Hepatocyte (in vitro differentiated cells): ENCODE results near the gene NT5C2.

Experiments
- CTCF ChIP-seq: fragments of 200-600 bp; sonication (generic); IDR thresholded peaks from 2 replicates; pipeline ENCODE4 v1.5.1; 2016; ENCODE audit warnings: antibody characterized with exemption, mild to moderate bottlenecking; ENCODE audit not compliant: poor library complexity
- EZH2phosphoT487 ChIP-seq: fragments of 200-600 bp; sonication (generic); IDR thresholded peaks from one replicate; pipeline ENCODE4 v1.6.1; 2018; ENCODE audit warnings: antibody characterized with exemption, mild to moderate bottlenecking, low read depth, moderate library complexity; ENCODE audit not compliant: unreplicated experiment, severe bottlenecking

- TF ChIP-seq EZH2phosphoT487 (no peak), CTCF (no peak)
Observed at GRCh38 chr10:103224133-103224532, 31.1 kb upstream of the NT5C2 start.
